Hepatocyte (in vitro differentiated cells): ENCODE measurements around the gene MRPL53.

Experiments
- EZH2 ChIP-seq: fragments of 200-600 bp; sonication (generic); IDR thresholded peaks from 2 replicates; pipeline ENCODE4 v1.6.1; 2016; ENCODE audit warnings: antibody characterized with exemption, mild to moderate bottlenecking, borderline replicate concordance
- TF ChIP-seq, protein P1 (sequence below): fragments of 200-600 bp; sonication (generic); IDR thresholded peaks from 2 replicates; pipeline ENCODE4 v1.5.1; 2016; ENCODE audit warnings: antibody characterized with exemption, mild to moderate bottlenecking; ENCODE audit not compliant: poor library complexity

DNA sequence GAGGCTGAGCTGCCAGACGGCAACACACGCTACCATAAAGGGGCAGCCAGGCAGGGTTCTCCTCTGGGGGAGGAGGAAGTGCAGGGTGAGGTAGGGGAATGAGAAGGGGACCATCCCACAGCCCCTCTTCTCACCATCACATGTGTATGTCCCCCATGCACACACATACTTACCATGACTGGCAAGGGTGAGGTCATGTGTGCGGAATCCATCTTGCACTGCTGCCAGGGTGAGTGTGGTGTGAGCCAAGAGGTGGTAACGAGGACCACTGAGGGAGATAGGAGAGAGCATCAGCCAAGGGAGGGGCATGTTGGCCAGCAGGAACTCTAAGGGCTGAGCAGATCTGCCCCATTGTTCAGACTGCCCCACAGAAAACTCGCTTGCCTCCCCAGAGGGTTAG lies 43.8 kb downstream of the MRPL53 start:
- TF ChIP-seq, protein P1, sequence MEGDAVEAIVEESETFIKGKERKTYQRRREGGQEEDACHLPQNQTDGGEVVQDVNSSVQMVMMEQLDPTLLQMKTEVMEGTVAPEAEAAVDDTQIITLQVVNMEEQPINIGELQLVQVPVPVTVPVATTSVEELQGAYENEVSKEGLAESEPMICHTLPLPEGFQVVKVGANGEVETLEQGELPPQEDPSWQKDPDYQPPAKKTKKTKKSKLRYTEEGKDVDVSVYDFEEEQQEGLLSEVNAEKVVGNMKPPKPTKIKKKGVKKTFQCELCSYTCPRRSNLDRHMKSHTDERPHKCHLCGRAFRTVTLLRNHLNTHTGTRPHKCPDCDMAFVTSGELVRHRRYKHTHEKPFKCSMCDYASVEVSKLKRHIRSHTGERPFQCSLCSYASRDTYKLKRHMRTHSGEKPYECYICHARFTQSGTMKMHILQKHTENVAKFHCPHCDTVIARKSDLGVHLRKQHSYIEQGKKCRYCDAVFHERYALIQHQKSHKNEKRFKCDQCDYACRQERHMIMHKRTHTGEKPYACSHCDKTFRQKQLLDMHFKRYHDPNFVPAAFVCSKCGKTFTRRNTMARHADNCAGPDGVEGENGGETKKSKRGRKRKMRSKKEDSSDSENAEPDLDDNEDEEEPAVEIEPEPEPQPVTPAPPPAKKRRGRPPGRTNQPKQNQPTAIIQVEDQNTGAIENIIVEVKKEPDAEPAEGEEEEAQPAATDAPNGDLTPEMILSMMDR = no peak
- TF ChIP-seq EZH2 = no peak
